D721Med (cell line): ENCODE measurements around the gene FAM110A.

Experiments used
- DNase-seq: peaks from one replicate; pipeline ENCODE4 v3.0.0; 2011; ENCODE audit warnings: low spot score; ENCODE audit not compliant: insufficient read length
- FAIRE-seq: peaks from 2 replicates; lab custom pipeline; 2011; peaks lifted over from hg19 to GRCh38; lab: Jason Lieb, UNC
- CTCF ChIP-seq: IDR thresholded peaks from 2 replicates; pipeline ENCODE4 v1.5.1; 2012; ENCODE audit warnings: mild to moderate bottlenecking, control low read depth; ENCODE audit not compliant: insufficient read depth; ENCODE audit errors: missing control alignments

FAM110A gene

GRCh38 chr20:820323-820953, 13.1 kb upstream of the FAM110A start:
- no peak for DNase-seq
- no peak for TF ChIP-seq CTCF
- no peak for FAIRE-seq

DNA sequence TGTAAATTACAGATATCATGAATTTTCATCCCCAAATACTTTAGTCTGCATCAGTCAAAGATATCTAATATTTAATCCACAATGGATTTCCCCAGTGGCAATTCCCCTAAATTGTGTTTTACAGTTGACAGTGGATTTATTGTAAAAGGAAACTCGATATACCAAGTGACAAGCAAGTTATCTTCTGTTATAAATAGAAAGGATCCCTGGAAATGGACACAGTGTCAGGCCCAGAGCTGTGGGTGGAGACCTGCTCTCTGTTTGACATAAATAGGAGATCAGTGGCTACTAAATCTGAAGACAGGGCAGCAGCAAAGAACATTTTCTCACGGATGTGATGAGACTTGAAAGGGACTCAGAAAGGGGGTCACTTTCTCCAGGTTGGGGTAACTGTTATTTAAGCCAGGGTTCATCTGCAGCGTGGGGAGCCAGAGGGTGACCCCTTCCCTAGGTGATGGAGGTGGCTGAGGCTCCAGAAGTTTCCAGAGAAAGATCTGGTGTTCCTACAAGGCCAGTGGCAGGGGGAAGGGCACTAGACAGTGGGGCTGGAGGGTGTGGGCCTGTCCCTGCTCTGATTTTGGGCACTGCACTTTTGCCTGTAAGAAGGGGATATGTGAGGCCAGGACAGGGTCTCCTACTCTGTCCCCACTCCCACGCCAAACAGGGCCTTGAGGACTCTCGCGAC, 12.3 kb upstream of the FAM110A start:
- FAIRE-seq: no peak

GRCh38 chr20:821731-822065, 11.8 kb upstream of the FAM110A start:
- FAIRE-seq (no peak), DNase-seq (no peak)
- no peak for TF ChIP-seq CTCF

More for the DNA sequence above, 12.3 kb upstream of the FAM110A start:
- no peak for DNase-seq
- TF ChIP-seq CTCF: no peak

GRCh38 chr20:822651-823573, 10.6 kb upstream of the FAM110A start:
- no peak for FAIRE-seq

DNA sequence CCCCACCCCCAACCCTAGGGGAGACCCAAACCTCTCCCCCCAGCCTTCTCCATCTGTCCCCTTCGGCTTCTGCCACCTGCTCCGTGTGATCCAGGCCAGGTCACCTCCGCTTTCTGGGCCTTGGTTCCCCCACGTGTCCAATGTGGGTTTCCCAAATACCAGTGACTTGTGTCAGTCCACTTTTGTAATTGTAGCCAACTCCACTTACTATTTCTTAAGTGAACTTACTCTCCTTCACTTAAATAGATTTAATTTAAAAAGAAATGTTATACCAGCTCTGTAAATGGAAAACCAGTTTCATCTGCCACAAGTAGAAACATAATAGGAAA, 10.0 kb upstream of the FAM110A start:
- DNase-seq (no peak), FAIRE-seq (no peak)
- TF ChIP-seq CTCF: no peak

More at GRCh38 chr20:822651-823573, 10.6 kb upstream of the FAM110A start:
- no peak for DNase-seq
- no peak for TF ChIP-seq CTCF

DNA sequence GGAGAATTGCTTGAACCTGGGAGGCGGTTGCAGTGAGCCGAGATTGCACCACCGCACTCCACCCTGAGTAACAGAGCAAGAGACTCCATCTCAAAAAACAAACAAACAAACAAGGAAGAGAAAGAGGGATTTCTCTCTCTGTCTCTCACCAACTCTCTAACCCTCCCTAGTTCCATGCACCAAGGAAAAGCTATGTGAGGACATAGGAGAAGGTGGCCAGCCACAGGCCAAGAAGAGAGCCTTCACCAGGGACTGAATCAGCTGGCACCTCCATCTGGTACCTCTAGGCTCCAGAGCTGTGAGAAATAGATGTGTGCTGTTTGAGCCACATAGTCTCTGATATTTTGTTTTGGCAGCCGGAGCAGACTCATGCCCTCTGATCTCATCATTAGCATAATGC, 9.0 kb upstream of the FAM110A start:
- no peak for TF ChIP-seq CTCF
- DNase-seq (no peak), FAIRE-seq (no peak)
